Spleen (tissue), 7 donors: ENCODE data around the gene GPR84.
"Not testable (repeated sequence)": the region's sequence is repeated elsewhere in the genome, so short reads cannot be mapped to it uniquely, and the experiment has no call there.

ENCODE experiments used
- CTCF ChIP-seq, 11 experiments: fragments of 200-600 bp in 7 of 11; fragments of 450-650 bp in 4 of 11; sonication (generic) in 4 of 11; IDR thresholded peaks in 8 of 11; conservative IDR thresholded peaks in 3 of 11; 1 replicate in 7 of 11; 2 replicates in 4 of 11; pipeline versions ENCODE4 v1.4.0 to v1.8.0; 2016 to 2021; ENCODE audit warnings: antibody characterized with exemption in 11 of 11, inconsistent platforms in 4 of 11, mild to moderate bottlenecking in 1 of 11
- POLR2AphosphoS5 ChIP-seq, 3 donors: sonication (generic); formaldehyde crosslinking; IDR thresholded peaks; one replicate each; pipeline ENCODE4 v1.5.1; 2017; ENCODE audit warnings: antibody characterized with exemption in 3 of 3
- donor health status: DM: no; HTN: no; CAD: no; lungs with moderate emphysema.
- donor health status: DM: no; HTN: no; CAD: no.
- donor health status: DM: no; HTN: no; CAD: no.

GRCh38 chr12:54325442-54326109, 38.7 kb downstream of the GPR84 start:
- not testable (repeated sequence) for TF ChIP-seq CTCF (IDR thresholded peaks at IDR 0.05 in 8 of 11, conservative IDR thresholded peaks at IDR 0.05 in 3 of 11); POLR2AphosphoS5 (IDR thresholded peaks at IDR 0.05)
